NCI-H1694 (cell line): ENCODE data around the gene CDK16.

Experiments
- DNase-seq: peaks from one replicate; lab custom pipeline; 2025; lab: John Stamatoyannopoulos, UW

The CDK16 gene

DNA sequence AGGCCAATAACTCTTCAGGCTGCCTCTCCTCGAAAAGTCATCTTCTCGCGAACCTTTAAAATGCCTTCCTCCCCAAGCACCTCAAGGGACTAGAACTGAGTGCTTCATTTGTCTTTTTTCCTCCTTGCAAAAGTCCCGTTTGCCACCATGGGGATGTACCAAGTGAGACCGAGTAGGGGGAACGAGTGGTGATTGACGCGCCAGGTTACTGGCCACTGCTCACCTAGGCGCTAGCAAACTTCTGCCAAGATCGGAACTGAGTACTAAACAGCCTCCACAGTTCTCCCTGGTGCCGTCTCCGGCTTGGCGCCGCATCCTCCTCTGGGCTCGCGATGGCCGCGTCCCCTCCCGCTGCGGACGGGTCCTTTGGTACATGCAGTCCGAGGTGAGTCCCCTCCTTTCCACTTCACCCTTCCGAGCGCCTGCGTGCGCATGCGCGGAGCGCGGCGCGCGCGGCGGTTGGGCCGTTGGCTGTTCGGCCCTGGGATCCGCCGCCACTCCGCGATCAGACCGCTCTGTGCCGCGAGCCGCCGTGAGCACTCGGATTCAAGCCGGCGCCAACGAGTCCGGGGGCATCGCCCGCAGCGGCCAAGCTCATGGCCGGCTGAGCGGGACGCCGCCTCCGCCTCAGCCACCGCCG lies at the start of gene CDK16:
TSS of gene CDK16 (plus strand) at position 402 of the 640 bp plus-strand sequence. CDS start 4,877 bp downstream, outside the sequence.
- peak; percentile 27 for DNase-seq

DNA sequence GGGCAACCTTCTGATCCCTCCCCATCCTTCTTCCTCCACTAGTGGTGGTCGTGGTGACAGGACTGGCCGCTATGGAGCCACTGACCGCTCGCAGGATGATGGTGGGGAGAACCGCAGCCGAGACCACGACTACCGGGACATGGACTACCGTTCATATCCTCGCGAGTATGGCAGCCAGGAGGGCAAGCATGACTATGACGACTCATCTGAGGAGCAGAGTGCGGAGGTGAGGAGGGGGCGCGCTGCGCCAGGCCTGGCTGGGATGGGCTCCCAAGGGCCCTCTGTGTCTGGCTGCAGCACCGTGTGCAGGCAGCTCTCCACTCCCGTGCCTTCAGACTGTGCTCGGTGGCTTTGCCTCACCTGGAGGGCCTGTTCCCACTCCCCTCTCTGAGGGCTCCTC lies 49.2 kb upstream of the CDK16 start:
- DNase-seq = no peak

DNA sequence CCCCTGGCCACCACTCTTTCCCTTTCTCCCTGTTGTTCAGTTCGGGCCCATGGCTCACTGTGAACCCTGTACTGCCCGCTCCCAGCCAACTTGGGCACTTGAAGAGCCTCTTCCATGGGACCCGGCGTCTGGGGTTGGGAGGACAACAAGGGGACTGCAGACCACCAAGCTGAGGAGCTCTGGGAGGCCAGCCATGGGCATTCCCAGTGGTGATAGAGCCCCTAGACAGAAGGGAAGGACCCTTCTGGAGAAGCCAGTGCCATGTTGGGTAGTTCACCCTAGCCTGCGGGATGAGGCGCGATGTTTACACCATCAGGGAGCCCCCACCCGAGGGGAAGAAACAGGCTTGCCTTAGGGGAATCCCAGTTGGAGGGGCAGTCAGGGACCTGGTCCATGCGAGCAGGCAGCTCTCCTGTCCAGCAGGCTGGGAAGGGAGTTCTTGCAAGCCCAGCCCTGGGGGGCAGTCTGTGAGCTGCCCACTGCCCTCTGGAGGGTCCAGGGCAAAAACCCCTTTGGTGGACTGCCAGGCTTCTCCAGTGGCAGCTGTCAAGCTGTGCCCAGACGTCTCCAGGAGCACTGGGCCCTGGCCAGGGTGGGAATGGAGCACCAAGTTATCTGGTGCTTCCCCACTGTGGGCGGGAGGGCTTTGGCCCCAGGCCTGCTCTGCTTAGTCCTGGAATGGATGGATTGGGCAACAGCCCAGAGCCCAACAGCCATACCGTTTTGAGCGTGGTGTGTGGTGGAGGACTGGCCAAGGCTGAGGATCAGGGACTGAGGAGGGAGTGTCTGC lies 48.6 kb upstream of the CDK16 start:
- no peak for DNase-seq

DNA sequence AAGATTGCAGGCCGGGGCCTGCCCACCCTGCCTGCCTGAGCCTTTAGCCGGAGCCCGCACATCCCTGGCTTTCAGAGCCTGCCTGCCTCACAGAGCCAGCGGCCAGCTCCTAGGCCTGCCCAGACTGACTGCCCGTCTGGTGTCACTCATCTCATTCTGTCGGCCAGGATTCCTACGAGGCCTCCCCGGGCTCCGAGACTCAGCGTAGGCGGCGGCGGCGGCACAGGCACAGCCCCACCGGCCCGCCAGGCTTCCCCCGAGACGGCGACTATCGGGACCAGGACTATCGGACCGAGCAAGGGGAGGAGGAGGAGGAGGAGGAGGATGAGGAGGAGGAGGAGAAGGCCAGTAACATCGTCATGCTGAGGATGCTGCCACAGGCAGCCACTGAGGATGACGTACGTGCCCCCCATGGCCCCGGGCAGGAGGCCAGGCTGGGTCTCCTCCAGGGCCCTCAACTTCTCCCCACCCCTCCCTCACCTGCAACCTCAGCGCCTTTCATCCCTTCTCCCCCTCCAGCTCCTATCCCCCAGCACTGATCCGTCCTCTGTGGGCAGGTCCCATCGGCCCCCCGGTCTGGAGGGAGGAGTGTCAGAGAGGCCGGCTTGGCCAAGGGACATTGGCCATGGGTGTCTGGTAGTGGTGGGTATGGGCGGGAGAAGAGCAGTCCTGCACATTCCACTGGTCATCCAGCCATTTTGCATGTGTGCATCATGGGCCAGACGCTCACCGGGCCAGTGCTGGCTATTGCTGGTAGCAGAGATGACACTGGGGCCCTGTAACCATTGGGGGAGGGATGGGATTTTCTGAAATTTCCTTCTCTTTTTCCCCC lies 47.4 kb upstream of the CDK16 start:
- no peak for DNase-seq

DNA sequence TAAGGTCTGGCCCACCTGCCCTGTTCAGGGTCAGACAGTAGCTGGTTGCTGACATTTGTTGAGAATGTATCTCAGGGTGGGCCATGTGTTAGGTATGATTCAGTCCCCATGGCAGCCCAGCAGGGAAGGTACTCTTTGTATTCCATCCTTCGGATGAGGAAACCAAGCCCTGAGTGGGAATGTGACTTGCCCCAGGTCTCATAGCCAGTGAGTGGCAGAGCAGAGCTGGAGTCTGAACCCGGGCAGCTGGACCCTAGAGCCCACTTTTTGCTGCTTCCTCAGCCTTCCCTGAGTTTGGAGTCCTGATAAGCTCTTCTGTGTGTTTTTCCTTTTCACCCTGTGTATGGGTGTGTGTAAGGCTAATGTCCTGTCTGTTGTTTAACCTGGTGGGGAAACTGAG lies 46.5 kb upstream of the CDK16 start:
- DNase-seq = no peak

DNA sequence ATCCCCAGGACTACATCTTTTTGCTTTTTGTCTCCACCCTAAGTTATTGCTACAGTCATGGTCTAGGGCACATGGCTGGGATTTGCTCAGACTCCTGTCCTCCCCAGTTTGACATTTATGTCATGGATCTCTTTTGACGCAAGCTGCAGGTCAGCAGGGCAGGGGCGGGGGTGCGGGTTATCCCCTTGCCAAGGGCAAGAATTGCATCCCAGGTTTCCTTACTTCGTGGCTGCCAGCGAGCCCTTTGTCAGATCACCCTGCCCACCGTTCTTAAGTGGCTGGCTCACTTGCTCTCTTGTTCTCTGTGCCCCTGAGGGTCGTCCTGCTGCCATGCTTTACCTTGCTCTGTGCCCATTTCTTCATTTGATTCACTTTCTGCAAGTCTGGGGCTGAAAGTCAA lies 45.9 kb upstream of the CDK16 start:
- no peak for DNase-seq

DNA sequence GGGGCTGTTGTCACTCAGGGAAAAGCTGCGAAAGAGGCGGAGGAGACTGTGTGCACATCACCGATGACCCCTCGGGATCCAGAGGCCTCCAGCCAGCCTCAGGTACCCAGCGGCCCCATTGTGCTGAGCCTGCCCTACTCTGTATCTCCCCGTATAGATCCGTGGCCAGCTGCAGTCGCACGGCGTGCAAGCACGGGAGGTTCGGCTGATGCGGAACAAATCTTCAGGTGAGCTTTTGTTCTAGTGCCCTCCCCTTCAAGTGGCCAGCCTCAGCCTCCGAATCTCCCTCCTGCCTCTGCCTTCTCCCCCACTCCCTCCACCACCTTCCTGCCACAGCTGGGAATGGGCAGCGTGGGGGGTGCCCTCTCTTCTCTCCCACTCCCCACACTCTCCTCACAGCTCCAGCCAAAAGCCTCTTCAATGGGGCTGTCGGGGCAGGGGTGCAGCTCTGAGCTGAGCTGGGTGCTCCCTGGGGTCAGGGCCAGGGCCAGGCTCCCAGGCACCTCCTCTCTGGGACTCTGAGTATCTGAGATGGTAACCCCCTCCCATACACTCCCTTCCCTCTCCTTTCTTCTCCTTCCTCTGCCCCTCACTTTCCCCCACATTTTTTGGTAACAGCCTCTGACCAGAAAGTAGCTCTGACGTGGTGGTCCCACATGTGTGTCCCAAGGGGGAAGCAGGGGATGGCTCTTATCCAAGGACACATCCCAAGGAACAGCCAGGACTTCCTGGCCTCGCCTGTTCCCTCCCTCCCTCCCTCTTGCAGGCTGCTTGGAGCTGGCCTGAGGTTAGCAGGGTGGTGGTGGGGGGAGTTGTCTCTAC lies 45.3 kb upstream of the CDK16 start:
- DNase-seq = no peak

DNA sequence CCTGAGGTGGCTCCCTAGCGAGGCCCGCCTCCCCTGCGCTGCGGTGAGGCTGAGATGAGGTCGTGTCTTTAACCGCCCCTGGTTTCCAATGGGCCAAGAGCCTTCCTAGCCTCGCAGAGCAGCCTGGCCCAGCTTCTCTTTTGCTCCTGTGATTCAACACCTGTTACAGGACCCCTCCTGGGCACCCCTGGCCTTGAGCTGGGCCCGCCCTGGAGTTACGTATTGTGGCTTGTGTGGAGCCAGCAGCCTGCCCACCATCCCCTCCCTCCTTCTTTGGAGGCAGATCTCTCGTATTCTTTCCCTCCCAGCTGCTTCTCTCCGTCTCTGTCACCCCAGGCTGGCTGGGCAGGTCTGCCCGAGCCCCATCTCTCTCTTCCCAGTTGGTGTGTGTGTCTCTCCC lies 44.1 kb upstream of the CDK16 start:
- no peak for DNase-seq

DNA sequence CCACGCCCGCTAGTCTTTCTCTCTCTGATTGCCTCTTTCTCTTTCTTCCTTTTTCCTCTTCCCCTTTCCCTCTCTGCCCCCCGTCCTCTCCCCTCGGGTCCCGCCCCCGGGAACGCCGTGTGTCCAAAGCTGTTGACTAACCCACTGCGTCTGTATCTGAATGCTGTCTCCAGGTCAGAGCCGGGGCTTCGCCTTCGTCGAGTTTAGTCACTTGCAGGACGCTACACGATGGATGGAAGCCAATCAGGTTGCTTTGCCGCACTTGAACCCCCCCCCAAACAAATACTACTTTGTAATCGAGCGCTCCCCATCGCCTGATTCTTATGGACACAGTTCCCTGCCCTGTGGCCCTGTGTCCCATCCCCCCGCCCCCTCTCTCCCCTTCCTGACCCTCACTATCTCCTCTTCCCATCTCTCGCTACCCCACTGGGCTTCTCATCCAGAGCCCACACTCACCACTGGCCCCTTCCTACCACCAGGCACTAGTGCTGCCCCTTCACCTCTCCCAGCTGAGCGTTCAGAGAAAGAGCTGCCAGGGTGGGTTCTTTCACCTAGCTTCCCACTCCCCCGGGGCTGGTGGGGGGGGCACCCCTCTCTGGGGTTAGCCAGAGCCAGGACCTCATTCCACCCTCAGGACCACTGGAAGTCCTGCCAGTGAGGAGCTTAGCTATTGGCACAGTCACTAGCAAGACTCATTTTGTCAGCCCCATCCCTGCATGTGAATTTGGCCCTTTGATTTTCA lies 43.5 kb upstream of the CDK16 start:
- no peak for DNase-seq

DNA sequence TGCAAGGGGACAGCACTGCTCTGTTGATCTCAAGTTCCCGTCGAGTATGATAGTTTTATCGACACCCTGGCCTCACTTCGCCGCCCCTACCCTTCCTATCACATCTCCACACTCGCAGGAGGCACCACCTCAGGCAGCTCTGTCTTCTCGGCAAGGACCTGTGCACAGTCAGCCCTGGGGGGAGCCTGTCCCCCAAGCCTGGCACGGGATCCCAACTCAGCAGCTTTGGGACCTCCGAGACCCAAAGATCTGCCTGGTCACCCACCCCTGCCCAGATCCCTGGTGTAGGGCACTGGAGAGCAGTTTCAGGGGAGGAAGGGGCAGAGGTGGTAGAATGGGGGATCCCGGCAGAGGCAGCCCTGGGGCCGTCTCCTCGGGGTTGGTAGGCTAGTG lies 42.9 kb upstream of the CDK16 start:
- no peak for DNase-seq

DNA sequence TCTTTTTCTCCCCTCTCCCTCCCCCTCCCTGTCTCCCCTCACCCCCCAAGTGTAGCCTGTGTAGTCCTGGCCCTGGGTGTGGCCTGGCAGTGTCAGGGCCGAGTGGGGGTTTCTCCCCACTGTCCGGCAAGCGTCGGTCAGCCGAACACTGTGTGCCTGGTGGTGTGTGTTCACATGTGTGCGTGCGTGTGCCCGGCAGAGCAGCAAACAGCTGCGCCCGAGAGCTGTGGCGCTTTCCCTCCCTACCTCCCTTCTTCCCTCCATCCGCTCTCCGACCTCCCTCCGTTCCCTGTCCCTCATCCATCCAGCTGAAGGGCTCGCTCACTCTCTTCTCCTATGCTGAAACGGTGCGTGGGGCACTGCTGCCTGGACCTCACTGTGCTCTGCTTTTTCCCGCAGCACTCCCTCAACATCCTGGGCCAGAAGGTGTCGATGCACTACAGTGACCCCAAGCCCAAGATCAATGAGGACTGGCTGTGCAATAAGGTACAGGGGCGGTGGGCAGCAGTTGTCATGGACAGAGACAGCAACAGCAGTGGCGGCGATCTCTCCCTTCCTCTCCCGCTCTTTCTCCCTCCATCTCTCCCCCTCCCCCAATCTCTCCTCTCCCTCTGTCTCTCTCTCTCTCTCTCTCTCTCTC lies 42.3 kb upstream of the CDK16 start:
- DNase-seq = no peak

DNA sequence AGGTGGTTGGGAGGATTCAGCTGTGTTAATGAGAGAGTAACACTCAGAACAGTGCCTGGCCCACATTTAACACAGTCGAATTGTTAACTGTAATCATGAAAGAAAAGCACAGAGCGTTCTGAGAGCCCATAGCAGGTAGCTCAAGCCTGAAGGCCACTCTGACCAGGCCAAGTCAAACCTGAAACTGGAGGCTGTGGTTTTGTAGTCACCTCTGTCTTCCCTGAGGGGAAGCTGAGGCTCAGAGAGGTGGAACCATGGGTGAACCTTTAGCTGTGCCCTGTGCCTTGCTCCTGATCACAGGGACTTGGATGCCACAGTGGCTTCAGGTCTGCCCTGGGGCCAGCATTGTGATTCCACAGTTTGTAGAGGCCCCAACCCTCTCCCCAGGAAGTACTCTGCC lies 41.4 kb upstream of the CDK16 start:
- no peak for DNase-seq

DNA sequence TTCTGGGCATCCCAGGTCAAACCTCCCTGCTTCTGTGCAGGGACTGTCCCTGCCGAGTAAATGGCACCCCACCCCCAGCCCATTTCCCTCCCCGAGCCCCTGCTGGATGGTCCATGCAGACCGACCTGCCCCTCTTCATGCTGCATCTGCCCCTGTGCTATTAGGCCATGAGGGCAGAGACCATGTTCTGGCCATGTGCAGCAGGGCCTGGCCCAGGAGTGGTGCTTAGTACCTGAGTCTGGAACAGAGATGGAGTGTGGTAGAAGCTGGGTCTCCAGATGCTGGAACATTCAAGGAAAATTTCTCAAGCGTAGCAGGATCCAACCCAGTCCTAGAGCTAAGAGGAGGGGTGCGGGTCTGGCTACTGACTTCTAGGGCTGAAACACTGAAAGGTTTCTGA lies 40.1 kb upstream of the CDK16 start:
- no peak for DNase-seq

DNA sequence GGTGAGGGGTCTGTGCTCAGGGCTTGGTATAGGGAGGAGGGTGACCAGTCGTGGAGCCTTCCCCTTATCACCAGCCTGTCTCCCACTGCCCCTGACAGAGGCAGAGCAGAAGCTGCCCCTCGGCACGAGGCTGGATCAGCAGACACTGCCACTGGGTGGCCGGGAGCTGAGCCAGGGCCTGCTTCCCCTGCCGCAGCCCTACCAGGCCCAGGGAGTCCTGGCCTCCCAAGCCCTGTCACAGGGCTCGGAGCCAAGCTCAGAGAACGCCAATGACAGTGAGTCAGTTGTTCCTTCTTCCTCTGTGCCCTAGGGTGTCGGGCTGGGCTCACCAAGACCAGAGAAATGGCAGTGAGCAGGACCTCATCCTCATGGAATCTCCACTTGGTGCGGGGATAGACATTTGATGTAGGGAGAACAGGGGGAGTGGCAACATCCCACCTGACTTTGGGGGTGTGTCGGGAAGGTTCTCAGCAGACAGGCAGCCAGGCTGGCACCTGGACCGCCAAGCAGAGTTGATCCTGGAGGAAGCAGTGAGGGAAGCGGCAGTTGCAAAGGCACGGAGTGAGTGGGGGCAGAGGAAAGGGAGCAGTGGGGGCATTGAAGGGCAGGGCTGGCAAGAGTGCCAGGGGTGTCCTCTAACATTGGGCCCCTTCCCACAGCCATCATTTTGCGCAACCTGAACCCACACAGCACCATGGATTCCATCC lies 39.1 kb upstream of the CDK16 start:
- no peak for DNase-seq

DNA sequence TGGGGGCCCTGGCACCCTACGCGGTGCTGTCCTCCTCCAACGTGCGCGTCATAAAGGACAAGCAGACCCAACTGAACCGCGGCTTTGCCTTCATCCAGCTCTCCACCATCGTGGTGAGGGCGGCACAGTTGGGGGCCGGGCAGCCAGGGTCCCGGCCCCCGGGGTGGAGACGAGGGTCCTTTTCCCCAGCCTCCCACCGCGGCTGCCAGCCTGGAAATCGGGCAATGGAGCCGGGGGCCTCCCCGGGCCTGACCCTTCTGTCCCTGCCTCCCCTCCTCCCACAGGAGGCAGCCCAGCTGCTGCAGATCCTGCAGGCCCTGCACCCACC lies 38.6 kb upstream of the CDK16 start:
- no peak for DNase-seq

DNA sequence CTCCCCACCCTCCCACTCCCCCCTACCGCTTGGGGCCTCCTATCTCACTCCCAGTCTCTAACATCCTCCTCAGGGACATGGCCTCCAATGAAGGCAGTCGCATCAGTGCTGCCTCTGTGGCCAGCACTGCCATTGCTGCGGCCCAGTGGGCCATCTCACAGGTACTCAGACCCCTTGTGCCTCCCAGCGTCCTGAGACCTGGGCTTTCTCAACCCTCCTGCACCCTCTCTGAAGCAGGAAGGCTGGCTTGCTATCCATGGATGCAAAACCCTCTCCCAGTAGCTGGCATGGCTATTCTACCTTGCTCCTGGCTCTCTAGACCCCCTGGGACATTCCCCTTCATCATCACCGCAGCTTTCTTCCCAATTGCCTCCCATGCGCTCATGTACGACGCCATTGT lies 38.1 kb upstream of the CDK16 start:
- DNase-seq = no peak

DNA sequence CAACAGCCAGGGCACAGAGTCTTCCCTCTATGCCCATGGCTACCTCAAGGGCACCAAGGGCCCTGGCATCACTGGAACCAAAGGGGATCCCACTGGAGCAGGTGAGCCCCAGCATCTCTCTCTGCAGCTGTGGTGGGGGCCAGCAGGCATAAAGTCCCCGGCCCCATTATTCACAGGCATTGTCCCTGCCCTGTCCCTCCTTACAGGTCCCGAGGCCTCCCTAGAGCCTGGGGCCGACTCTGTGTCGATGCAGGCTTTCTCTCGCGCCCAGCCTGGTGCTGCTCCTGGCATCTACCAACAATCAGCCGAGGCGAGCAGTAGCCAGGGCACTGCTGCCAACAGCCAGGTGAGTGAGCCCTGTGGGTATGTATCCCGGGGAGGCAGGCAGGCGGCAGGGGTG lies 37.2 kb upstream of the CDK16 start:
- no peak for DNase-seq

DNA sequence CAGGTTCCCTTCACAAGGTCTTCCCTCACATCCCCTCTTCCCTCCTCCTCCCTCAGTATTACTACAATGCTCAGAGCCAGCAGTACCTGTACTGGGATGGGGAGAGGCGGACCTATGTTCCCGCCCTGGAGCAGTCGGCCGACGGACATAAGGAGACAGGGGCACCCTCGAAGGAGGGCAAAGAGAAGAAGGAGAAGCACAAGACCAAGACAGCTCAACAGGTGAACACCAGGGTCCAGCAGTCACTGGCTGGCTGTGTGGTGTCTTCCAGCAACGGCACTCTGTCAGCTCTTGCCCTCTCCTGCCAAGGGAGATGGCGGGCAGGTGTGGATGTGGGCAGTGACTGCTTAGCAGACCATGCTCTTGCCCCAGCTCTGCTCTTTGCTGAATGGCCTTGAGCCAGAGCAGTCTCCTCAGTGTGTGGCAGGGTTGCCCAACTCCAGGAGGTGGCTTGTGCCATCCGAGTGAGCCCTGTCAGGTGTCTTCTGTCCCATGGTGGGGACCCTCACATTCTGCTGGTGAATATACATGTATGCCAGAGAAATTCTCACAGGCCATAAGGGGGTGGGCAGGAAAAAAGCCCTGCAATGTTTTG lies 36.3 kb upstream of the CDK16 start:
- DNase-seq = no peak

DNA sequence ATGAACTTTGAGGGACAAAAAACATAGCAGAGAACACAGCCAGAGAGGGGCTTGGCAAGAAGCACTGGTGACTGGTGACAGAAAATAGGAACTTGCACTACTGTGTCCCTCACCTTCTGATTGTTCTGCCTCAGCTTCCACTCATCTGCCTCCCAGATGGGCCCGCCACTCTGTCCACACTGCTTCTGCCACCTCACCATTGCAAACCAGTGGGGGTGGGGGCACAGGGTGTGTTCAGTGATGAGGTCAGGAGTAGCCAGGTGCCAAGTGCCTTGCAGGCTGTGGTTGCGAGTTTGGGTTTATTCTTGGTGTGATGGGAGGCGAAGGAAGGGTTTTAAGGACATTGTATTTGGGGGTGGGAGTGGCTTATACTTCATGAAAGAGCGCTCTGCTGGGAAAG lies 34.0 kb upstream of the CDK16 start:
- no peak for DNase-seq

DNA sequence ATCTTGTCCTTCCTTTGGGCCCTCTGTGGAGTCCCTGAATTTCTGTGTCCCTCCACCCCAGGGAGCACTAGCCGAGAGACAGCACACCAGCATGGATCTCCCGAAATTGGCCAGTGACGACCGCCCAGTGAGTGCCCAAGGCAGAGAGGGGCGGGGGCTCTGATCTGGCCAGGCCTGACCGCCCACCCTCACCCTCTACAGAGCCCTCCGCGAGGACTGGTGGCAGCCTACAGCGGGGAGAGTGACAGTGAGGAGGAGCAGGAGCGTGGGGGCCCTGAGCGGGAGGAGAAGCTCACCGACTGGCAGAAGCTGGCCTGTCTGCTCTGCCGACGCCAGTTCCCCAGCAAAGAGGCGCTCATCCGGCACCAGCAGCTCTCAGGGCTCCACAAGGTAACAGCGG lies 33.2 kb upstream of the CDK16 start:
- no peak for DNase-seq
